ENCODE measurements around the gene KDM4B.

KDM4B gene

GRCh38 chr19:5080030-5080654, 111.2 kb downstream of the KDM4B start:
- no peak for DNase-seq (ENCODE audit: low read depth)
- TF ChIP-seq, protein P1, sequence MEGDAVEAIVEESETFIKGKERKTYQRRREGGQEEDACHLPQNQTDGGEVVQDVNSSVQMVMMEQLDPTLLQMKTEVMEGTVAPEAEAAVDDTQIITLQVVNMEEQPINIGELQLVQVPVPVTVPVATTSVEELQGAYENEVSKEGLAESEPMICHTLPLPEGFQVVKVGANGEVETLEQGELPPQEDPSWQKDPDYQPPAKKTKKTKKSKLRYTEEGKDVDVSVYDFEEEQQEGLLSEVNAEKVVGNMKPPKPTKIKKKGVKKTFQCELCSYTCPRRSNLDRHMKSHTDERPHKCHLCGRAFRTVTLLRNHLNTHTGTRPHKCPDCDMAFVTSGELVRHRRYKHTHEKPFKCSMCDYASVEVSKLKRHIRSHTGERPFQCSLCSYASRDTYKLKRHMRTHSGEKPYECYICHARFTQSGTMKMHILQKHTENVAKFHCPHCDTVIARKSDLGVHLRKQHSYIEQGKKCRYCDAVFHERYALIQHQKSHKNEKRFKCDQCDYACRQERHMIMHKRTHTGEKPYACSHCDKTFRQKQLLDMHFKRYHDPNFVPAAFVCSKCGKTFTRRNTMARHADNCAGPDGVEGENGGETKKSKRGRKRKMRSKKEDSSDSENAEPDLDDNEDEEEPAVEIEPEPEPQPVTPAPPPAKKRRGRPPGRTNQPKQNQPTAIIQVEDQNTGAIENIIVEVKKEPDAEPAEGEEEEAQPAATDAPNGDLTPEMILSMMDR (IDR thresholded peaks at IDR 0.05; ENCODE audit: low read length, missing control alignments): no peak
- H3K4me3 ChIP-seq (replicated peaks; ENCODE audit: low read depth, low read length): no peak overlapping the region

DNA sequence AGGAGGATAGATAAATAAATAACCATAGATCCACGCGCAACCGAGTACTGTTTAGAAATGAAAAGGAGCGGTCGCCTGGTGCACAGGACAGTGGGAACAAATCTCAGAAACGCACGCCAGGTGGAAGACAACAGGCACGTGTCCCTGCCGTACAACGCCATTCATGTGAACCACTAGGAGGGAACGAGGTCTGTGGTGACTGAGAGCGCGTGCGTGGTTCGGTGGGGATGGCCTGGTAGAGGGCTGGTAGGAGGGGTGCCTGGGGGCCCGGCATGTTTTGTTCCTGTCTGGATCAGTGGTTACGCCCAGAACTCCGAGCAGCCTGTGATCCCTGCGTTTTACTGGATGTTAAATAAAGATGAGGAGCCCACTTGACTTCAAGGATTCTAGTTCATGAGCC, 111.9 kb downstream of the KDM4B start:
- TF ChIP-seq, protein P1 (IDR thresholded peaks at IDR 0.05; ENCODE audit: low read length, missing control alignments): no peak
- no peak overlapping the region for H3K4me3 ChIP-seq (replicated peaks; ENCODE audit: low read depth, low read length)
- no peak for DNase-seq (ENCODE audit: low read depth)

DNA sequence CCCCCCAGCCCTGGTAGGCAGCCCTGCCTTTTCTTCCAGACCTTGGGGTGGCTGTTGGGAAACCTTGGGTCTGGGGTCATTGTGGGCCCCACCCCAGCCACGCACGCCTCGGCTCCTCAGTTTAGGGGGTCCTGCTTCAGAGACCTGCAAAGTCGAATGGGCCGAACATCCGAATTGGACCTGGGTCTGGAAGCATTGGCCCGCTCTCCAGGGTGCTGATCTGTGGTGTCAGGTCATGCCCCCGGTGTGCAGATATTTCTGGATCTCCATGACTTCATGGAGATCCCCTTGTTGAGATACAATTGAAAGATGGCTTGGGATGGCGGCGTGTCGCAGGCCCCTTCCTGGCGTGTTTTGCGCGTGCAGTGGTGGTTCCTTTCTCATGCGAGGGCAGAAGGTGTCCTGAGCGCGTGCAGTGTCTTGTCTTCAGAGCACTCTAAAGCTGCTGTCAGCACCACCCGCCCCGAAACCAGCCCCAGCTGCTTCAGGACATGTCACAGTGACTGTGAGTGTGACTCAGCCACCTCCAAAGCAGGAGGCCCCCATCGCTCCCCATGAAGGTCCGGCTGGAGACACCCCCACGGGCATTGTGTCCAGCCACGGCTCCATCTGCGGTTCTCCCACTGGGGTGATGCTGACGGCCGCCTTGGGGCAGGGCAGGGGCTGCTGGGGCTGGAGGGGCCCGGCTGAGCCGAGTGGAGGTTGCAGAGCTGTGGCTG, 112.7 kb downstream of the KDM4B start:
- TF ChIP-seq, protein P1 (IDR thresholded peaks at IDR 0.05; ENCODE audit: low read length, missing control alignments): no peak
- H3K4me3 ChIP-seq (replicated peaks; ENCODE audit: low read depth, low read length): no peak overlapping the region
- no peak for DNase-seq (ENCODE audit: low read depth)

DNA sequence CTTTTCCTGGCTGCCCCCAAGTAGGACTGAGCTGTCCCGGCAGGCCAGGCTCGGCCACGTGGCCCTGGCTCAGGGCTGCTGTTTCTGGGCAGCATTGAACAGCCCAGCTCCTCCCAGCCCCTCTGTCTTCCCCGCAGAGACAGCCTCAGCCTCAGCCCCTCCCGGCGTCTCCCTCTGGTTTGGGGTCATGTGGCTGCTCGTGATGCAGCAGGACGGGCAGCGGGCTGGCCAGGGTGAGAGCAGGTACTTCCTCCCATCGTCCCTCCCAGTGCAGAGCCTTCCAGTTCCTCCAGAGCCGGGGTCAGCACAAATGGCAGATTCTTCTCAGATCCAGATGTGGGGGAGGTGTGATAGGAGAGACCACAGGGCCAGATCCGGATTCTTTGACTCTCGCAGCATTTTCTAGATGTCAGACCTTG, 114.6 kb downstream of the KDM4B start:
- TF ChIP-seq, protein P1 (IDR thresholded peaks at IDR 0.05; ENCODE audit: low read length, missing control alignments): no peak
- peak; percentile 53 for DNase-seq (ENCODE audit: low read depth)
- H3K4me3 ChIP-seq (replicated peaks; ENCODE audit: low read depth, low read length): no peak overlapping the region

DNA sequence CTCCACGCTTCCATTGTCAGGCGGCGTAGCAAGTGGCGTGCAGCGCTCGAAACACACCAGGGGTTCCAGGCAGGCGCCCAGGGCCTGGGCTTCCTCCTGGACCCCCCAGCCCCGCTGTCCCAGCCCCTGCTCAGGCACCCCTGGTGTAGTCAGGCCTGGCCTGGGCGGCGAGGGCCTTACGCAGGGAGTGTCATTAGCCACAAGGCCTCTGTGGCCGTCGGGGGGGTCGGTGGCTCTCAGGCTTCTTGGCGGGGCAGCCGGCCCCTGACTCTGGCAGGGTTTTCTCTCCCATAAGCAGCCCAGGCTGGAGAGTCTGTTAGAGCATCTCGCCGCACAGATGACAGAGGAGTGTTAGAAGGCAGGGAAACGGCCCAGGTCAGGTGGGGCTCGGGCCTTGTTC, 116.7 kb downstream of the KDM4B start:
- TF ChIP-seq, protein P1 (IDR thresholded peaks at IDR 0.05; ENCODE audit: low read length, missing control alignments): no peak
- DNase-seq (ENCODE audit: low read depth): no peak
- no peak overlapping the region for H3K4me3 ChIP-seq (replicated peaks; ENCODE audit: low read depth, low read length)

- DNase-seq (ENCODE audit: low read depth): no peak
- no peak overlapping the region for H3K4me3 ChIP-seq (replicated peaks; ENCODE audit: low read depth, low read length)
- TF ChIP-seq, protein P1 (IDR thresholded peaks at IDR 0.05; ENCODE audit: low read length, missing control alignments): no peak
Observed at GRCh38 chr19:5086230-5086629, 117.3 kb downstream of the KDM4B start.

All from fibroblast of pulmonary artery (primary cell).